GM12872 (cell line): ENCODE data around the gene ACY1.

Experiments used
- TF ChIP-seq, protein P1 (sequence below): IDR thresholded peaks from 3 replicates; pipeline ENCODE4 v1.5.1; 2011; ENCODE audit warnings: low read depth, mild to moderate bottlenecking, low read length, moderate library complexity; ENCODE audit not compliant: insufficient read depth

Gene ACY1

DNA sequence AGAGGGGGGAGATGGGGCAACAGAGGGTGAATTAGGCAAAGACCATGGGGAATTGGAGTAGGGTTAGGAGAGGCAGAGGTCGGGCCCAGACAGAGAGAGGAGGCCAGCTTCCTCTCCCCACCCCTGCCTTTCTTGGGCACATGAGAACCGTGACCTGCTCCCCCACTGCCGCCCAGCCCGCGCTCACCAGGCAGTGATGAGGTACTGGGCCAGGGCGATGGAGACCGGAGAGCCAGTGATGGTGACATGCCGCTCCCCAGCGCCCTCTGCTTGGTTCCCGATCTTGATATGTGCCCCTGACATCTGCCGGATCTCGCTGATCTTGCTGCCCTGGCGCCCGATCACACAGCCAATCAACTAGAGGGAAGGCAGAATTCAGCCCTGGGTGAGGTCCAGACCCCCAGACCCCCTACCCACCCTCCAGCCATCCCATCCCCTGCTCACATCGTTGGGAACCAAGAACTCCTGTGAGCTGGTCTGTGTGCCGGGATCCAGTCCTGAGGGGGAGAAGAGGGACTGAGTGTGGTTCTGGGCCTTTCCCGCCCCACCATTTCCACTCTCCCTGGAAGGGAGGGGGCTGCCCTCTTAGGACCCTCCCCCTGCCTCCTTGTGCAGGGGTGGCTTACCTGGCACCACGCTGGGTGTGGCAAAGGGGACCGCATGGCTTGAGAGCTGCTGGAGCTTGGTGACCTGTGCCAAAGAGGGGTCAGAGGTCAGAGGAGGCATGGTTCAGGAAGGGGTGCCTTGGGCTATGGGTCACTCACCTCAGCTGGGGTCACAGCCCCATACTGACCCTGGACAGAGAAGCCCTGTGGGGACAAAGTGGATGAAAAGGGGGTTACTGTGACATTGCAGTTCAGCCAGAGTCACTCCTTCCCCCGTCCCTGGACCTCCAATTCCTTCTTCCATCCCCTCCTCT, 24.5 kb upstream of the ACY1 start:
- TF ChIP-seq, protein P1, sequence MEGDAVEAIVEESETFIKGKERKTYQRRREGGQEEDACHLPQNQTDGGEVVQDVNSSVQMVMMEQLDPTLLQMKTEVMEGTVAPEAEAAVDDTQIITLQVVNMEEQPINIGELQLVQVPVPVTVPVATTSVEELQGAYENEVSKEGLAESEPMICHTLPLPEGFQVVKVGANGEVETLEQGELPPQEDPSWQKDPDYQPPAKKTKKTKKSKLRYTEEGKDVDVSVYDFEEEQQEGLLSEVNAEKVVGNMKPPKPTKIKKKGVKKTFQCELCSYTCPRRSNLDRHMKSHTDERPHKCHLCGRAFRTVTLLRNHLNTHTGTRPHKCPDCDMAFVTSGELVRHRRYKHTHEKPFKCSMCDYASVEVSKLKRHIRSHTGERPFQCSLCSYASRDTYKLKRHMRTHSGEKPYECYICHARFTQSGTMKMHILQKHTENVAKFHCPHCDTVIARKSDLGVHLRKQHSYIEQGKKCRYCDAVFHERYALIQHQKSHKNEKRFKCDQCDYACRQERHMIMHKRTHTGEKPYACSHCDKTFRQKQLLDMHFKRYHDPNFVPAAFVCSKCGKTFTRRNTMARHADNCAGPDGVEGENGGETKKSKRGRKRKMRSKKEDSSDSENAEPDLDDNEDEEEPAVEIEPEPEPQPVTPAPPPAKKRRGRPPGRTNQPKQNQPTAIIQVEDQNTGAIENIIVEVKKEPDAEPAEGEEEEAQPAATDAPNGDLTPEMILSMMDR = no peak

DNA sequence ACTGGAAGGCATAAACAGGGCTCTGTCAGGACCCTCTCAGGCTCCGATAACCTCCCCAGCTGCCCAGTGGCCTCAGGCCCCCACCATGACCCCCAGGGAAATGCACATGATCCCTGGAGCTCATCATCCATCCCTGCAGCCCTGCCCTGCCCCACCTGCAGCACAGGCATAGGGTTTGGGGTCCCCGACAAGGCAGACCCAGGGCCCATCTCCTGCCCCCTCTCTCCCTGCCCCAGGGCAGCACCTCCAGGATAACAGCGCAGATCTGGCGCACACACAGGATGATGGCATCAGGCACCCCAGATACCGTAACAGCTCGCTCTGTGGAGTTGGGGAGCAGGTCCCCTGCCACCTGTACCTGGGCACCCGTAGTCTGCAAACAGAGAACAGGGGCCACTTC, 23.7 kb upstream of the ACY1 start:
- TF ChIP-seq, protein P1 = no peak

DNA sequence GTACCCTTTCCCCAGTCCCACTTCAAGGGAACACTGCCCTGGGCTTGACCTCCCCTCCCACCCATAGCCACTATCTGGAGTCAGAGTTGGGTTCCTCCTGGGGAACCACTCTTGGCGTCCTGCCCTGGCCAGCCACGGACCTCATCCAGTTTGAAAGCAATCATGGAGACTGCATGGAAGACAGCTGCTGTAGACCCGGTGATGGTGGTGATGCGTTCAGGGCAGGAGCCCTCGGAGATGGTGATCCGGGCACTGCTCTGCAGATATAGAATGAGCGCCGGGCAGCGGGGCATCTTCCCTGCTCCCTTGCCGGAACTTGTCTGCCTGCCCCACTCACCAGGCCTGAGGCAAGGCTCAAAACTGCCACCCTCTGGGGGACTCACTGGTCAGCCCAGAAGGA, 22.9 kb upstream of the ACY1 start:
- TF ChIP-seq, protein P1 = no peak

DNA sequence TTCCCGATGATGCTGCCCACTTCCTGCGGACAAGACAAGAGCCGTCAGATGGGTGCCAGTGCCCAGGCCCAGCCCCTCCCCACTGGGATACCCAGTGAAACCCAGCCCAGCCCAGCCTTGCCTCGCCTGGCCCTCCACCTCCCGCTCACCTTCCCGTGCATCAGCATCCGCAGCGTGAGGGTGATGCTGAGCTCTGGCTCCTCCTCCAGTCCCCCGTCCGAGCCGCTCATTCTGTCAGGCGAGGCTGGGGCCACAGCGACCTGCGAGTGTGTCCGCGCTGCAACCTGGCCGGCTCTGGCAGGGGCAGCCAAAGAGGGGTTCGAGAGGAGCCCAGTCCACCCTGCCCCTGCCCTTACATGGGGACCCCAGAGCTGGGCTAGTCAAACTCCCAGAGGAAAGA, 22.3 kb upstream of the ACY1 start:
- TF ChIP-seq, protein P1 = no peak

DNA sequence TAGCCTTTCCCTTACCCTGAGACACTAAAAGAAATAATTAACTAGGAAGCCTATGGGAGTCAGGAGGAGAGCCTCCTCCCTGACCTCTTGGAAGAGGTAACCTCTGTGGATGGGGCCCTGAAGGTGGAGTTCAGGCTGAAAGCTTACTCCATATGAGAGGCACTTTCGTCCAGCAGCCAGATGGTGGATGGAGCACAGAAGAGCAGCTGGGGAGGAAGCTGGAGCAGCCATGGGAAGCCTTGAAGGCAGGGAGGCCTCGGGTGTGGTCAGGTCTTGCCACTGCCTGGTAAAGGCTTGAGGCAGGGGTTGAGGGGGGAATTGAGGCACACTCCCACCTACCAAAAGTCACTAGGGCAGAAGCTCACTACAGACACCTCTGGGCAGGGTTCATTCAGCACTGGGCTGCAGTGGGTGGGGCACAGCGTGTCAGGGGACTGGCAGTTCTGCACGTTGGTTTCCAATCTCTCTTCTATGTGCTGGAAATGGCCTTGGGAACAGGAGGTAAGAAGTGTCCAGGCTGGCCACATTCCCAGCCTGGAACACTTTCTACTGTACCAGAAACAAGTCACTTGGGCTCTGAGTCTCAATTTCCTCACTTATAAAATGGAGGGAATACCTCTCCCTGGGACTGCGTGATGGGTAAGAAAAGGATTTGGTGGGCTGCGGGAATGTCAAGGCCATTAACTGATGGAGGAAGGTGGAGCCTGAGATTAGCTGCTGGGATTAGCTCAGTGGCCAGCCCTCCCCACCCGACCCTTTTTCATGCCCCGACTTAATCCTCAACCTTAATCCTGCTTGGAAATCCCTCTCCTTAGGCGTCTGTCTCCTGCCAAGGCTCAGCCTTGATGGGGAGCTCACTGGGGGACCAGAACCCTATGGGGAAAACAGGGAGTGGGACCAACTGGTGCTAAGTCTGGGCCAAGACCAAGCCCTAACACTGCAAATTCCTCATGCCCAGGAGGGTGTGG, 21.4 kb upstream of the ACY1 start:
- TF ChIP-seq, protein P1 = no peak

DNA sequence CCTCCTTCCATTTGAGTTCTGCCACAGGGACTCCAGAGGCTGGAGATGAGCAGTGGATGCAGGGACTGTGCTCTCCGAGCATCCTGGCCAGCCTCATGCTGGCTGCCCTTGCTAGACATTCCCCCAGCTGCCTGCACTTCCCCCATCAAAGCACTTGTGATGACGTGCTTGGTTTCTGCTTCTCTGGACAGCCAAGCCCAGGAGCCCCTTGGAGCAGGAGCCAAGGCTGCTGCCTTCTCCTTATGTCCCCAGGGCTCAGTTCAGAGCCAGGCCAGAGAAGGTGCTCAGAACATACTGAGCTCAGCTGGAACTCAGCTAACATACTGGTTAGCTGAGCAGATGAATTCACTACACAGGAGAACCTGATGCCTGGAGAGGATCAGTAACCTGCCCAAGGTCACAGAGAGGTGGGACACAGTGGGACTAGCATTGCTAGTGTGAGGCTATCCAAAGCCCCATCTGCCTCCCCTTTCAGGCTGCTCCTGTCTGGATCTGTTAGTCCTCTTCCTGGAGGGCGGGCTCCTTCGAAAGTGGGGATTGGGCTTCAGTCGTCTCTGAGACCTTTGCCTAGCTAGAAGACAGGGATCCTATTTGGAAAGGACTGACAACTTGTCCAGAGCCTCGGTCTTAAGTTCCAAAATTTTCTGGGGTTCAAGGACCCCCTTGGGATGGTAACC, 20.3 kb upstream of the ACY1 start:
- TF ChIP-seq, protein P1 = no peak
